H7 (cell line): ENCODE results near the gene LRFN5. TPM values are rescaled to one million over a fixed set of nuclear protein-coding genes. Genes with fewer than 3 reads are reported as not detected.
"Not testable (repeated sequence)": the region's sequence is repeated elsewhere in the genome, so short reads cannot be mapped to it uniquely, and the experiment has no call there.

ENCODE experiments used
- DNase-seq: peaks from one replicate; pipeline ENCODE4 v3.0.0; 2012
- H3K27me3 ChIP-seq: 2 replicates; pipeline ENCODE4 v1.6.0; 2011; ENCODE audit warnings: mild to moderate bottlenecking, low read length; ENCODE audit not compliant: control insufficient read depth, insufficient read depth
- H3K36me3 ChIP-seq: replicated peaks from 2 replicates; pipeline ENCODE4 v1.5.1; 2011; ENCODE audit warnings: low read length; ENCODE audit not compliant: control insufficient read depth, insufficient read depth
- H3K4me3 ChIP-seq: 2 replicates; pipeline ENCODE4 v1.5.1; 2011; ENCODE audit warnings: low read depth, mild to moderate bottlenecking, control low read depth, low read length, moderate library complexity; ENCODE audit not compliant: insufficient read depth
- total RNA-seq: library from RNA; depleted of rRNA; stranded (reverse); fragments of >200 nt; shearing (Covaris generic); gene quantifications from 2 replicates; pipeline ENCODE4 v1.2.3, GENCODE V29; 2014

LRFN5 gene
- total RNA-seq, 1 experiment from 2014 or later, result 7.5 TPM

GRCh38 chr14:41663473-41663850 is 56.8 kb downstream of the LRFN5 start:
- Histone ChIP-seq H3K4me3 (no peak overlapping the region), H3K36me3 (no peaks in the 10 kb centered on the region), H3K27me3 (no peaks in the 10 kb centered on the region)
- no peak for DNase-seq

- H3K4me3 ChIP-seq, result no peak overlapping the region
- no peak for DNase-seq
- H3K27me3 ChIP-seq, result no peaks in the 10 kb centered on the region
- H3K36me3 ChIP-seq, result no peaks in the 10 kb centered on the region
Measured at GRCh38 chr14:41666301-41666700, 59.6 kb downstream of the LRFN5 start.

GRCh38 chr14:41668356-41668755 is 61.7 kb downstream of the LRFN5 start:
- DNase-seq, result no peak
- Histone ChIP-seq H3K36me3 (no peaks in the 10 kb centered on the region), H3K4me3 (no peak overlapping the region), H3K27me3 (no peaks in the 10 kb centered on the region)

- not testable (repeated sequence) for H3K36me3 ChIP-seq, DNase-seq, H3K4me3 ChIP-seq, H3K27me3 ChIP-seq
Measured at GRCh38 chr14:41673601-41674000, 66.9 kb downstream of the LRFN5 start.

GRCh38 chr14:41674511-41674971 is 67.9 kb downstream of the LRFN5 start:
- not testable (repeated sequence) for DNase-seq, H3K36me3 ChIP-seq

GRCh38 chr14:41699486-41699885 is 92.8 kb downstream of the LRFN5 start:
- Histone ChIP-seq H3K36me3 (no peaks in the 10 kb centered on the region), H3K4me3 (no peak overlapping the region), H3K27me3 (no peaks in the 10 kb centered on the region)
- DNase-seq, result no peak

More at GRCh38 chr14:41674511-41674971, 67.9 kb downstream of the LRFN5 start:
- not testable (repeated sequence) for H3K4me3 ChIP-seq, H3K27me3 ChIP-seq

- Histone ChIP-seq H3K4me3 (no peak overlapping the region), H3K36me3 (no peaks in the 10 kb centered on the region), H3K27me3 (no peaks in the 10 kb centered on the region)
- DNase-seq, result no peak
Measured at GRCh38 chr14:41718477-41719166, 111.9 kb downstream of the LRFN5 start.

GRCh38 chr14:41739203-41739602 is 132.5 kb downstream of the LRFN5 start:
- no peaks in the 10 kb centered on the region for H3K27me3 ChIP-seq
- DNase-seq, result no peak
- H3K36me3 ChIP-seq, result no peaks in the 10 kb centered on the region
- no peak overlapping the region for H3K4me3 ChIP-seq

GRCh38 chr14:41743140-41743539 is 136.5 kb downstream of the LRFN5 start:
- no peaks in the 10 kb centered on the region for H3K36me3 ChIP-seq
- no peaks in the 10 kb centered on the region for H3K27me3 ChIP-seq
- H3K4me3 ChIP-seq, result no peak overlapping the region
- DNase-seq, result no peak

GRCh38 chr14:41749429-41749828 is 142.8 kb downstream of the LRFN5 start:
- Histone ChIP-seq H3K4me3 (no peak overlapping the region), H3K36me3 (no peaks in the 10 kb centered on the region), H3K27me3 (no peaks in the 10 kb centered on the region)
- no peak for DNase-seq

GRCh38 chr14:41750575-41750974 is 143.9 kb downstream of the LRFN5 start:
- not testable (repeated sequence) for H3K27me3 ChIP-seq, H3K4me3 ChIP-seq, DNase-seq, H3K36me3 ChIP-seq

- H3K36me3 ChIP-seq, result no peaks in the 10 kb centered on the region
- DNase-seq, result no peak
- H3K27me3 ChIP-seq, result no peaks in the 10 kb centered on the region
- no peak overlapping the region for H3K4me3 ChIP-seq
Measured at GRCh38 chr14:41758011-41758665, 151.5 kb downstream of the LRFN5 start.

- Histone ChIP-seq H3K27me3 (no peaks in the 10 kb centered on the region), H3K4me3 (no peak overlapping the region), H3K36me3 (no peaks in the 10 kb centered on the region)
- no peak for DNase-seq
Measured at GRCh38 chr14:41761204-41761603, 154.5 kb downstream of the LRFN5 start.

GRCh38 chr14:41766772-41767171 is 160.1 kb downstream of the LRFN5 start:
- no peak for DNase-seq
- Histone ChIP-seq H3K27me3 (no peaks in the 10 kb centered on the region), H3K4me3 (no peak overlapping the region), H3K36me3 (no peaks in the 10 kb centered on the region)

- H3K27me3 ChIP-seq, result no peaks in the 10 kb centered on the region
- DNase-seq, result no peak
- no peak overlapping the region for H3K4me3 ChIP-seq
- H3K36me3 ChIP-seq, result no peaks in the 10 kb centered on the region
Measured at GRCh38 chr14:41773536-41774279, 167.0 kb downstream of the LRFN5 start.
